GM12878 (cell line): ENCODE data around the gene WDR18. TPM values are rescaled to one million over a fixed set of nuclear protein-coding genes. Genes with fewer than 3 reads are reported as not detected.

ENCODE experiments used
- ATAC-seq: fragments of 200-7000 bp; cut with Tn5 transposase; 3 replicates; pipeline ENCODE4 v1.9.1; 2020; ENCODE audit warnings: mild to moderate bottlenecking, moderate library complexity
- BruUV-seq: library from RNA; stranded (reverse); fragments of 400-500 nt; replicated peaks from 2 replicates; lab custom pipeline; 2021; lab: Mats Ljungman, UMichigan
- CTCF ChIA-PET: fragments of 300-600 bp; sonication (Branson Sonifier 250); formaldehyde crosslinking; extraction: SDS; loops from one replicate; lab custom pipeline; 2021; ENCODE audit warnings: inconsistent platforms; lab: Yijun Ruan, JAX
- POLR2A ChIA-PET: fragments of 350-600 bp; formaldehyde crosslinking; extraction: SDS; loops from one replicate; lab custom pipeline; 2021; ENCODE audit warnings: inconsistent platforms; lab: Charles Lee
- RAD21 ChIA-PET: fragments of 300-600 bp; sonication (Branson Sonifier 250); formaldehyde crosslinking; loops from one replicate; lab custom pipeline; 2023; ENCODE audit warnings: antibody characterized with exemption; ENCODE audit not compliant: unreplicated experiment; lab: Charles Lee
- SMC1A ChIA-PET: fragments of 300-600 bp; sonication (Branson Sonifier 250); formaldehyde crosslinking; loops from one replicate; lab custom pipeline; 2023; ENCODE audit not compliant: unreplicated experiment, uncharacterized antibody; lab: Charles Lee
- DNase-seq: peaks from one replicate; pipeline ENCODE4 v3.0.0-alpha.2; 2011; ENCODE audit warnings: low read depth, low spot score
- FAIRE-seq: peaks from 3 replicates; lab custom pipeline; 2011; peaks lifted over from hg19 to GRCh38; lab: Jason Lieb, UNC
- H2AFZ ChIP-seq: 2 replicates; pipeline ENCODE4 v1.6.0; 2011; ENCODE audit warnings: low read depth, low read length, control low read depth; ENCODE audit not compliant: control insufficient read depth
- H3K27ac ChIP-seq: 2 replicates; pipeline ENCODE4 v1.5.1; 2011; ENCODE audit warnings: control low read depth; ENCODE audit not compliant: control insufficient read depth, insufficient read depth
- H3K27me3 ChIP-seq, 2 experiments: replicated peaks in 1 of 2; 2 replicates each; pipeline versions ENCODE4 v1.6.0 to v1.6.1; 2011; ENCODE audit warnings: low read length in 1 of 2; ENCODE audit not compliant: control insufficient read depth in 2 of 2, insufficient read depth in 2 of 2
- H3K36me3 ChIP-seq, 2 experiments: 2 replicates each; pipeline ENCODE4 v1.5.1; 2011; ENCODE audit warnings: low read length in 1 of 2; ENCODE audit not compliant: control insufficient read depth in 2 of 2, insufficient read depth in 2 of 2
- H3K4me1 ChIP-seq: 2 replicates; pipeline ENCODE4 v1.6.1; 2011; ENCODE audit warnings: mild to moderate bottlenecking, low read length, moderate library complexity, mixed read lengths; ENCODE audit not compliant: control insufficient read depth, insufficient read depth
- H3K4me2 ChIP-seq: 2 replicates; pipeline ENCODE4 v1.6.0; 2011; ENCODE audit warnings: control low read depth; ENCODE audit not compliant: control insufficient read depth, insufficient read depth
- H3K4me3 ChIP-seq: fragments of 200-600 bp; sonication (generic); 2 replicates; pipeline ENCODE4 v1.5.1; 2016
- H3K79me2 ChIP-seq: 2 replicates; pipeline ENCODE4 v1.6.0; 2011; ENCODE audit warnings: low read length; ENCODE audit not compliant: control insufficient read depth, insufficient read depth
- H3K9ac ChIP-seq: 2 replicates; pipeline ENCODE4 v1.8.0; 2011; ENCODE audit warnings: low read length, control low read depth, mixed read lengths; ENCODE audit not compliant: control insufficient read depth, insufficient read depth
- H3K9me3 ChIP-seq: replicated peaks from 3 replicates; pipeline ENCODE4 v1.5.1; 2011; ENCODE audit warnings: mild to moderate bottlenecking, low read length; ENCODE audit not compliant: control insufficient read depth, insufficient read depth
- H4K20me1 ChIP-seq: 2 replicates; pipeline ENCODE4 v1.6.0; 2011; ENCODE audit not compliant: control insufficient read depth, insufficient read depth
- BHLHE40 ChIP-seq, 2 experiments: fragments of 450-650 bp in 1 of 2; IDR thresholded peaks; 2 replicates each; pipeline ENCODE4 v1.6.1; 2011 to 2017; ENCODE audit warnings: low read depth in 2 of 2, borderline replicate concordance in 1 of 2, improper control_type of control experiment in 1 of 2, low read length in 1 of 2, mild to moderate bottlenecking in 1 of 2
- CBX5 ChIP-seq: sonication (generic); IDR thresholded peaks from 2 replicates; pipeline ENCODE4 v1.6.1; 2016; ENCODE audit warnings: low read depth, moderate library complexity, mild to moderate bottlenecking, inconsistent platforms
- EGR1 ChIP-seq, 2 experiments: IDR thresholded peaks; 1 replicate in 1 of 2; 2 replicates in 1 of 2; pipeline ENCODE4 v1.6.1; 2011 to 2012; ENCODE audit warnings: low read depth in 2 of 2, low read length in 2 of 2, borderline replicate concordance in 1 of 2, mild to moderate bottlenecking in 1 of 2, moderate library complexity in 1 of 2
- RUNX3 ChIP-seq: IDR thresholded peaks from 2 replicates; pipeline ENCODE4 v1.6.1; 2012; ENCODE audit warnings: low read length, inconsistent platforms
- SRF ChIP-seq, 2 experiments: IDR thresholded peaks; 2 replicates each; pipeline ENCODE4 v1.6.1; 2011; ENCODE audit warnings: low read depth in 2 of 2, low read length in 2 of 2, mild to moderate bottlenecking in 1 of 2, moderate library complexity in 1 of 2
- SUPT20H ChIP-seq: IDR thresholded peaks from 2 replicates; pipeline ENCODE4 v1.6.1; 2011; ENCODE audit warnings: low read depth, mild to moderate bottlenecking, low read length, moderate library complexity, borderline replicate concordance; ENCODE audit not compliant: control insufficient read depth
- WGBS: methylation state at CpG from one replicate; pipeline ENCODE4 v1.1.6; 2016; ENCODE audit warnings: low lambda C conversion rate; ENCODE audit not compliant: insufficient replicate concordance, insufficient coverage; ENCODE audit errors: missing lambda C conversion rate; 5-methylcytosine and 5-hydroxymethylcytosine counted together
- in situ Hi-C: fragments of 300-500 bp; cut with MboI; formaldehyde crosslinking; loops from 9 replicates; pipeline ENCODE4 v1.14.3; 2018; ENCODE audit warnings: mixed read lengths
- intact Hi-C: fragments of 100-400 bp; cut with micrococcal nuclease; formaldehyde crosslinking; loops from one replicate; pipeline ENCODE4 v1.14.2; 2022; ENCODE audit not compliant: unreplicated experiment
- polyA plus RNA-seq, 11 experiments: library from polyadenylated mRNA; depleted of rRNA in 4 of 11; unstranded in 6 of 11; stranded (reverse) in 5 of 11; fragments of >200 nt; fragmentation: Nextera tagmentation in 4 of 11; fragmentation: Illumina TruSeq in 1 of 11; extraction: Ambion mirVana in 4 of 11; extraction: Trizol in 1 of 11; gene quantifications; 1 replicate in 1 of 11; 2 replicates in 10 of 11; pipeline versions ENCODE4 v1.2.1 to v1.2.3, GENCODE V29; 2011 to 2016; ENCODE audit warnings: inconsistent platforms in 2 of 11, missing spikeins in 2 of 11, low read depth in 1 of 11
- total RNA-seq, 4 experiments: library from RNA; depleted of rRNA in 3 of 4; stranded (reverse); fragments of >200 nt in 3 of 4; fragmentation: Illumina TruSeq in 1 of 4; extraction: Trizol in 1 of 4; gene quantifications; 2 replicates each; pipeline versions ENCODE4 v1.2.1 to v1.2.3, GENCODE V29; 2013 to 2021
- TF ChIP-seq, protein P1 (sequence below): fragments of 150-350 bp; IDR thresholded peaks from 2 replicates; pipeline ENCODE4 v1.6.1; 2016; ENCODE audit warnings: low read depth, low read length
- TF ChIP-seq, protein P2 (sequence below): IDR thresholded peaks from 2 replicates; pipeline ENCODE4 v1.6.1; 2011; ENCODE audit warnings: borderline replicate concordance, low read depth, mild to moderate bottlenecking, moderate library complexity, low read length; ENCODE audit not compliant: insufficient read depth, poor library complexity, severe bottlenecking

WDR18 gene
- total and polyA plus RNA-seq, 10 of the 15 experiments (the other 5 are each of a cell fraction or from before 2014, with no cell fraction given) = 3.0 to 206 (median 62.3) TPM

DNA sequence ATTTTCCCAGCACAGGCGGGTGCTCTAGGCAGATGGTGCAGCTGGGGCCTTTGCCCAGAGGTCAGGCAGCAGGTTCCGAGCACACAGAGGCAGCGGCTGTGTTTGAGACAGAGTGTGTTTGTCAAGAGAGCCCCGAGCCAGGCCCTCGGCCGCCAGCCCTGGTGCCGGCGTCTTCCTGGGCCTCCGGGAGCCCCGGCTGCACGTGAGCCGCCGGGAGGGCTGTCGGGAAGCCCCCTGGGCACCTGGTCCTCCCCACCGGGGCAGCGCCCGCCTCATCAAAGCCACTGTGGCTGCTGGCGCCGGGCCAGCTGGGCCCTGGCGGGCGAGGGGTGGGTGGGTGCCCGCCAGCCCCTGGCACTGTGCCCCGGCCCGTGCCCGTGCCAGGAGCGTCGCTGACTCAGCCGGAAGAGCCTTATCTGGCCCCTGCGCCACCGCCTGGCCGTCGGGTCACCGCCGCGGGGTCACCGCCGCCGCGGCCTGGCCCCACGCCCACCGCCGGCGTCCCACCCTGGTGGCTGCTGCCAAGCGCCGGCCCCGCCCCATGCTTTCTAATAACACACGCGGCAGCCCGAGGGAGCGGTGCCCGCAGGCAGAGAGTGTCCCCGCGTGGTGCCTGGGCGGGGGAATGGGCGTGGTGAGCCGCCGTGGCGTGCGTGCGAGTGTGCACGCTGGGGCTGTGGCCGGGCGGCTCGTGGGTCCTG lies 43.4 kb upstream of the WDR18 start:
- WGBS = 3% methylated on average over 59 of the region's 64 CpGs
- H4K20me1 ChIP-seq = no peaks in the 10 kb centered on the region; the same call in 1 of the 2 replicates
- DNase-seq (no peak), FAIRE-seq (no peak), ATAC-seq (no peak)
- H3K27me3 ChIP-seq = no peaks in the 10 kb centered on the region
- intact Hi-C loops = no loop called here
- POLR2A ChIA-PET = interaction anchor here (0.5 kb wide), 1 partner anchor 31 kb away, joined by 3 read pairs; no protein-coding TSS in a partner anchor
- CTCF ChIA-PET = no interaction called here
- no TSS peak for BruUV-seq
- in situ Hi-C loops = no loop called here
- RAD21 ChIA-PET = no interaction called here
- peaks cover 30% of the 10 kb centered on the region in 2 experiments for H3K36me3 ChIP-seq
- H3K4me3 ChIP-seq = peak overlapping the region; percentile 37; the same call in 1 of the 2 replicates
- no peak overlapping the region for H2AFZ ChIP-seq
- peak overlapping the region; percentile 58 for H3K27ac ChIP-seq
- peaks cover 64% of the 10 kb centered on the region for H3K79me2 ChIP-seq
- peak overlapping the region; percentile 18; the same call in 1 of the 2 replicates for H3K9ac ChIP-seq
- SMC1A ChIA-PET = no interaction called here
- H3K4me1 ChIP-seq = peaks cover 7% of the 10 kb centered on the region
- H3K9me3 ChIP-seq = peaks cover 4% of the 10 kb centered on the region
- peak overlapping the region; percentile 79 for H3K4me2 ChIP-seq
- TF ChIP-seq, protein P1, sequence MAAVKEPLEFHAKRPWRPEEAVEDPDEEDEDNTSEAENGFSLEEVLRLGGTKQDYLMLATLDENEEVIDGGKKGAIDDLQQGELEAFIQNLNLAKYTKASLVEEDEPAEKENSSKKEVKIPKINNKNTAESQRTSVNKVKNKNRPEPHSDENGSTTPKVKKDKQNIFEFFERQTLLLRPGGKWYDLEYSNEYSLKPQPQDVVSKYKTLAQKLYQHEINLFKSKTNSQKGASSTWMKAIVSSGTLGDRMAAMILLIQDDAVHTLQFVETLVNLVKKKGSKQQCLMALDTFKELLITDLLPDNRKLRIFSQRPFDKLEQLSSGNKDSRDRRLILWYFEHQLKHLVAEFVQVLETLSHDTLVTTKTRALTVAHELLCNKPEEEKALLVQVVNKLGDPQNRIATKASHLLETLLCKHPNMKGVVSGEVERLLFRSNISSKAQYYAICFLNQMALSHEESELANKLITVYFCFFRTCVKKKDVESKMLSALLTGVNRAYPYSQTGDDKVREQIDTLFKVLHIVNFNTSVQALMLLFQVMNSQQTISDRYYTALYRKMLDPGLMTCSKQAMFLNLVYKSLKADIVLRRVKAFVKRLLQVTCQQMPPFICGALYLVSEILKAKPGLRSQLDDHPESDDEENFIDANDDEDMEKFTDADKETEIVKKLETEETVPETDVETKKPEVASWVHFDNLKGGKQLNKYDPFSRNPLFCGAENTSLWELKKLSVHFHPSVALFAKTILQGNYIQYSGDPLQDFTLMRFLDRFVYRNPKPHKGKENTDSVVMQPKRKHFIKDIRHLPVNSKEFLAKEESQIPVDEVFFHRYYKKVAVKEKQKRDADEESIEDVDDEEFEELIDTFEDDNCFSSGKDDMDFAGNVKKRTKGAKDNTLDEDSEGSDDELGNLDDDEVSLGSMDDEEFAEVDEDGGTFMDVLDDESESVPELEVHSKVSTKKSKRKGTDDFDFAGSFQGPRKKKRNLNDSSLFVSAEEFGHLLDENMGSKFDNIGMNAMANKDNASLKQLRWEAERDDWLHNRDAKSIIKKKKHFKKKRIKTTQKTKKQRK = no peak
- TF ChIP-seq EGR1 (IDR thresholded peaks at IDR 0.05; ENCODE audit: borderline replicate concordance in 1 of 2, low read depth in 2 of 2, low read length in 2 of 2) = peak in 1 of 2 experiments; percentile 19; a peak in 1 of 3 replicates
- no peak for TF ChIP-seq SUPT20H
- TF ChIP-seq SRF (IDR thresholded peaks at IDR 0.05; ENCODE audit: low read depth in 2 of 2, low read length in 2 of 2) = peak; percentile 95 to 97
- TF ChIP-seq RUNX3 = peak; percentile 49; the same call in 1 of the 2 replicates
- no peak for TF ChIP-seq CBX5
- TF ChIP-seq, protein P2, sequence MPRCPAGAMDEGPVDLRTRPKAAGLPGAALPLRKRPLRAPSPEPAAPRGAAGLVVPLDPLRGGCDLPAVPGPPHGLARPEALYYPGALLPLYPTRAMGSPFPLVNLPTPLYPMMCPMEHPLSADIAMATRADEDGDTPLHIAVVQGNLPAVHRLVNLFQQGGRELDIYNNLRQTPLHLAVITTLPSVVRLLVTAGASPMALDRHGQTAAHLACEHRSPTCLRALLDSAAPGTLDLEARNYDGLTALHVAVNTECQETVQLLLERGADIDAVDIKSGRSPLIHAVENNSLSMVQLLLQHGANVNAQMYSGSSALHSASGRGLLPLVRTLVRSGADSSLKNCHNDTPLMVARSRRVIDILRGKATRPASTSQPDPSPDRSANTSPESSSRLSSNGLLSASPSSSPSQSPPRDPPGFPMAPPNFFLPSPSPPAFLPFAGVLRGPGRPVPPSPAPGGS = peak; percentile 67
- TF ChIP-seq BHLHE40 (IDR thresholded peaks at IDR 0.05; ENCODE audit: borderline replicate concordance in 1 of 2, low read depth in 2 of 2, low read length in 1 of 2) = peak; percentile 51 to 61; a peak in 2 of 4 replicates
